Adipocyte (in vitro differentiated cells): ENCODE measurements around the gene SRGAP1.

Experiments
- DNase-seq: peaks from one replicate; pipeline ENCODE4 v3.0.0-alpha.2; 2015; ENCODE audit warnings: low read depth
- H3K27me3 ChIP-seq: replicated peaks from 2 replicates; pipeline ENCODE4 v1.7.0; 2013; ENCODE audit warnings: mild to moderate bottlenecking, low read length, moderate library complexity; ENCODE audit not compliant: control insufficient read depth, insufficient read depth
- H3K36me3 ChIP-seq: 2 replicates; pipeline ENCODE4 v1.7.0; 2013; ENCODE audit warnings: low read length, mild to moderate bottlenecking, moderate library complexity; ENCODE audit not compliant: control insufficient read depth, insufficient read depth, severe bottlenecking
- H3K4me1 ChIP-seq: 2 replicates; pipeline ENCODE4 v1.7.0; 2013; ENCODE audit warnings: mild to moderate bottlenecking, low read length, moderate library complexity; ENCODE audit not compliant: control insufficient read depth, insufficient read depth
- H3K4me3 ChIP-seq: 2 replicates; pipeline ENCODE4 v1.7.0; 2013; ENCODE audit warnings: mild to moderate bottlenecking, low read length, moderate library complexity
- H3K9ac ChIP-seq: 2 replicates; pipeline ENCODE4 v1.7.0; 2013; ENCODE audit warnings: mild to moderate bottlenecking, low read length, moderate library complexity
- H3K9me3 ChIP-seq: 2 replicates; pipeline ENCODE4 v1.7.0; 2013; ENCODE audit warnings: mild to moderate bottlenecking, low read length, moderate library complexity; ENCODE audit not compliant: control insufficient read depth

SRGAP1 gene

DNA sequence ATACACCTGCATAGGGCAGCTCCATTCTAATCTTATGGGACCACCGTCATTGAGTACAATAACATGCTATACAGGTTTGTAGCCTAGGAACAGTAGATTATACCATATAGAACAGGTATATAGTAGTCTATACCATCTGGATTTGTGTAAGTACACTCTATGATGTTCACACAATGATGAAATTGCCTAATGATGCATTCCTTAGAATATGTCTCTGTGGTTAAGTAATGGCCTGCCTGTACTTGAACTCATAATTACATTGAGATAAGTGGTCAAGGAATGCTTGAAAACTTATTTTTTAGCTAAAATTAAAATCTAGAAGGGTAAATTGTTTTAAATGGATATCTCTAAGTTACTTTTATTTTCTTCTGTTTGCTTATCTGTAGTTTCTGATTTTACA, 152.7 kb downstream of the SRGAP1 start:
- Histone ChIP-seq H3K27me3 (no peaks in the 10 kb centered on the region), H3K9ac (no peak overlapping the region)

DNA sequence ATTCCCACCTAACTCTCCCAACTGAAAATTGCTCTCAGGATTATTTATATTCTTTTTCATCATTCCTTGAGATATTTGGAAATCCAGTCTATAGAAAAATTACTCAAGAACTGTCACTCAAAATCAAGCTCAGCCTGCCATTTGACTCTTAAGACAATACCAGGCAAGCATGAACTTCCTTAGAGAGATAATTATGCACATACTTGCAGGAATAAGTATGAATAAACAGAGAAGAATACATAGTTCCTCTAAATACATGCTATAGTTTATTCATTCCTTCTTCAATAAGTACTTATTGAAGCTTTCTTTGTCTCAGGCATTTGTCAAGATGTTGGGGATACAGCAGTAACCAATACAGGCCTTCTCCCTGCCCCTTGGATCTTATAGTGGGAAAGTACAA, 154.1 kb downstream of the SRGAP1 start:
- no peak for DNase-seq
- H3K27me3 ChIP-seq, result no peaks in the 10 kb centered on the region
- peaks cover 10% of the 10 kb centered on the region for H3K36me3 ChIP-seq
- no peaks in the 10 kb centered on the region for H3K9me3 ChIP-seq
- H3K4me1 ChIP-seq, result peaks cover 24% of the 10 kb centered on the region
- H3K4me3 ChIP-seq, result no peak overlapping the region
- H3K9ac ChIP-seq, result no peak overlapping the region

More for the DNA sequence above, 152.7 kb downstream of the SRGAP1 start:
- peaks cover 36% of the 10 kb centered on the region for H3K4me1 ChIP-seq
- no peak overlapping the region for H3K4me3 ChIP-seq
- DNase-seq, result no peak
- peaks cover 9% of the 10 kb centered on the region for H3K36me3 ChIP-seq
- H3K9me3 ChIP-seq, result no peaks in the 10 kb centered on the region

DNA sequence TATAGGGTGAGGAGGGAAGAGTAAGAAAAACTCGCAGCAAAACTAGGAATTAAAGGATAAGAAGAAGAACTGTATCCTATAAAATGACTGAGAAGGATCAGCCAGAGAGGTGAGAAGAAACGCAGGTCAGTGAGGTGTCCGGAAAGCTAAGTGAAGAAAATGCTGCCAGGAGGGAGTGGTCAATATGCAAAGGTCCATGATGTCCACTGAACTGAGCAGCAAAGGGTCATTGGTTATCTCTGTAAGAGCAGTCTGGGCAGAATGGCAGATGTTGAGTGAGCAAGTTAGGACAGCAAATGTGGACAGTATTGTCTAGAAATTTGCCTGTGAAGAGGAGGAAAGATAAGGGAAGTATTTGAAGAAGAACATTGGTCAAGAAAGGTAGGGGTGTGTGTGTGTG, 155.4 kb downstream of the SRGAP1 start:
- H3K4me3 ChIP-seq, result no peak overlapping the region
- H3K27me3 ChIP-seq, result no peaks in the 10 kb centered on the region
- peaks cover 10% of the 10 kb centered on the region for H3K36me3 ChIP-seq
- H3K9me3 ChIP-seq, result no peaks in the 10 kb centered on the region
- no peak for DNase-seq
- no peak overlapping the region for H3K9ac ChIP-seq
- H3K4me1 ChIP-seq, result peaks cover 18% of the 10 kb centered on the region

DNA sequence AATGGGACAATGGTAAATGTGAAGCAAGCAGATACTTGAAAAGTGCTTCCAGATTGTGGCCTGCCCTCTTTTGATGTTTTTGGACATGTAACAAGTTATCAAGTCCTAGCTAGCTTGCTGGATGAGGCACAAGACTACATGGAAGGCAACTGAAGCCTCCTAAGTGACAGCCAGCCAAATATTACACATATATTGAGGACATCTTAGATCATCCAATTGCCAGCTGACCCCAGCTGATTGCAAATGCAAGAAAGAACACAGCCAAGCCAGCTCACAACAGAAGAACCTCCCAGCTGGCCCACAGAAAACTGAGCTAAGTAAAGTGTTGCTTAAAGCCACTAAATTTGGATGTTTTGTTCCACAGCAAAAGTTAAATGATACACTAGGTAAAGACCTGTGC, 156.9 kb downstream of the SRGAP1 start:
- Histone ChIP-seq H3K36me3 (peaks cover 10% of the 10 kb centered on the region), H3K9me3 (no peaks in the 10 kb centered on the region), H3K4me3 (no peak overlapping the region), H3K9ac (no peak overlapping the region), H3K4me1 (peaks cover 16% of the 10 kb centered on the region), H3K27me3 (no peaks in the 10 kb centered on the region)
- no peak for DNase-seq

DNA sequence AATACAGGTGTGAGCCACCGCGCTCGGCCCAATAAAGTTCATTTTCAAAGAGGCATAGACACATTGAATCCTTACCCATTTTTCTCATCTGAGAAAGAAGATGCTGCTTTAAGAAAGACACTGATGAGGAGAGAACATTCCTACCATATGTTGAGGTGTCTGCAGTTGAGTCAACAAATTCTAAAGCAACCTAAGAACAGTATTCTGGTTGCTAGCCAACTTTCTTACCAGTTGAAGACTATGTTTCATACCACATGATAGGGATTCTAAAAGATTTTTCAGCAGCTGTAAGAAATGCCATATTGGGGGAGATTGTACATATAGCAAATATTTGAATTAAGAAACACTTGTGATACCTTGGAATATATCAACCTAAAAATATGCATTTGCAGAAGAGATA, 160.1 kb downstream of the SRGAP1 start:
- Histone ChIP-seq H3K4me3 (no peak overlapping the region), H3K4me1 (peaks cover 28% of the 10 kb centered on the region), H3K9ac (no peak overlapping the region), H3K9me3 (no peaks in the 10 kb centered on the region), H3K36me3 (peaks cover 2% of the 10 kb centered on the region), H3K27me3 (no peaks in the 10 kb centered on the region)
- DNase-seq, result peak; percentile 45

DNA sequence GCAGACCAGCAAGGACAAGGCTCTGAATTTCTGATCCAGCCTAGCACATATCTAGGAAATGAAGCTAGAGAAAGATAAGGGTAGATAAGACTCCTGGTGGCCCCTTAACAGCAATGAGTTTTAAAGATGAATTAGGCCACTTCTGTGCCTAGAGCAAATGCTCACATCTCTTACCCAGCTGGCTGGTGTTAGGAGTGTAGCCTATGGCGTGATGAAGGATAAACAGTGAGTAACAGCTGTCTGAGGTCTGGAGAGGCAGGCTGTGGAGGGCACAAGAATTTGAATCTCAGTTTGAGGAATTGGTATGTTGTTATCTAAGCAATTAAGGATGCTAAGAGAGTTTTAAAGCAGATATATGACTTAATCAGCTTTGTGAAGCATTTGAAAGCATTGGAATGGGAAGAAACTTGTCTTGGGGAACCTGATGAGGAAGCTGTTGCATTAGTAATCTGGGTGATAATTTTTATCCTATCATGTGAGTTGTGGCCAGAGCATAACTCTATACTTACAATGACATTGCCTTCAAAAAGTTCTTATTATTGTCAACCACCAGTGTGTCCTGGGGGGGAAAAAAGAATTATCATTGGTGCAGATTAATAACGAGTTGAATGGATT, 161.8 kb downstream of the SRGAP1 start:
- peaks cover 2% of the 10 kb centered on the region for H3K36me3 ChIP-seq
- H3K4me1 ChIP-seq, result peaks cover 35% of the 10 kb centered on the region
- no peak for DNase-seq
- H3K27me3 ChIP-seq, result no peaks in the 10 kb centered on the region
- no peaks in the 10 kb centered on the region for H3K9me3 ChIP-seq
- no peak overlapping the region for H3K9ac ChIP-seq
- no peak overlapping the region for H3K4me3 ChIP-seq

DNA sequence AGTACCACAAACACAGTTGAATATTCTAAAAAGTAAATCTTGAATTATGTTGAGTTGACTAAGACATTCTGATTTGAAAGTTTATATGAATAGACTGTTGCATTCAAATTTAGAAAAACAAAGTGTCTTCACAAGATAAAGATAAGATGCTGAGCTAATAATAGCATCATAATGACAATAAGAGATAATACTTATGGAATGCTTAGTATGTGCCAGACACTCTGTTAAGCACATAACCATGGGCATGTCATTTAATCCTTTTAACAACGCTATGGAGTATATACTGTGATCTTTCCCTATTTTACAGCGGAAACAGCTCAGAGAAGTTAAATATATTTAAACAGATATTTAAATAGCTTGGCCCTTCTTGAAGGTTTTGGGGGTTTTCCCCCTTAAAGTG, 163.4 kb downstream of the SRGAP1 start:
- no peak for DNase-seq
- Histone ChIP-seq H3K4me1 (peaks cover 25% of the 10 kb centered on the region), H3K27me3 (no peaks in the 10 kb centered on the region), H3K9ac (no peak overlapping the region), H3K36me3 (no peaks in the 10 kb centered on the region), H3K9me3 (no peaks in the 10 kb centered on the region), H3K4me3 (no peak overlapping the region)

DNA sequence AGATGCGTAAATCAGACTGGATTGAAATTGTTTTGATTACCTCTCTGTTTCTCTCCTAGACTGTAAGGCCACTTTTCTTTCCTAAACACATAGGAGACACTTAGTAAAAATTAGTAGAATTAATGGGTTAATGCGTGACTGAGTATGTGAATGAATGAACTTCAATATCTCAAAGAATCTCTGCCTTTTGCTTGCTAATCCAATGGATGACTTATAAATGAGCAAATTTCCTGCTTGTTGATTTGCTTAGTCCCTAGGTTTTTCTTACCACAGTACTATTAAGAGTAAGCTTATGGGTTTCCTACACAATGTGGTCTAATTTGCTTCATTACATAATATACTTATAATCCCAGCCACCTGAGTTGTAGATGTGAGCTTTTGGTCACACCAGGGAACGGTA, 164.1 kb downstream of the SRGAP1 start:
- H3K27me3 ChIP-seq, result no peaks in the 10 kb centered on the region
- no peak overlapping the region for H3K4me3 ChIP-seq
- no peak for DNase-seq
- no peak overlapping the region for H3K9ac ChIP-seq
- no peaks in the 10 kb centered on the region for H3K36me3 ChIP-seq
- peaks cover 25% of the 10 kb centered on the region for H3K4me1 ChIP-seq
- H3K9me3 ChIP-seq, result no peaks in the 10 kb centered on the region

DNA sequence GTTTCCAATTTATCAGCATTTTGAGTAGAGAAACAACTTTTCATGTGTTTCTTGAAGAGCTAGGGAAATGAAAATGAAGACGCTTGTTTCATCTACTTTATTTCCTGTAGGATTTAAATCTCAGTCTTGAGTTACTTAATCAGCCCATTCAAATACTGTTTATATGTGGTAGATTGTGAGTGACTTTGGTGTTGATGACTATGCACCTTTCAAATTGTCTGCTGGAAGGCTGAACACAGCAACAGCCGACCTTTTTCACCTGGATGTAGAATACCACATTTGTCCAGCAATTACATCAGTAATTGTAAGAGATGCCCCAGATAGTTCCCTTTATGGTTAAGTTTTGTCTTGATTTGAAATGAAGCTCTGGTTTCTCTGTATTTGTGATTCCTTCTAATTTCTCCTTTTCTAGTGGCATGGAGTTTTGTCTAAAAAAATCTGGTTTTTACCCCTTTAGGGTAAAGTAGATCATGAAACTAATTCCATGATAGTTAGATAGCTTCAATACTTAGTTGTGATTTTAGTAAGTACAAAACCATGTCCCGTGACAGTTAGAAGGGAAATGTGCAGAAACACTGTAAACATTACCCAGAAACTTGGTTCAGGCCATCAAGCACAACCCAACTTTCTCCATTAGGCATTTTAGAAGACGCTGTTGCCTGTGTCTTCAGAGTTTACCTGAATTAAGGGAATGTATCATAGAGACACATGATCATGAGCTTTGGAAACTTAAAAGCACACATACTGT, 165.0 kb downstream of the SRGAP1 start:
- H3K9ac ChIP-seq, result no peak overlapping the region
- no peaks in the 10 kb centered on the region for H3K36me3 ChIP-seq
- DNase-seq, result no peak
- H3K9me3 ChIP-seq, result no peaks in the 10 kb centered on the region
- H3K4me1 ChIP-seq, result peaks cover 25% of the 10 kb centered on the region
- H3K27me3 ChIP-seq, result no peaks in the 10 kb centered on the region
- H3K4me3 ChIP-seq, result no peak overlapping the region

DNA sequence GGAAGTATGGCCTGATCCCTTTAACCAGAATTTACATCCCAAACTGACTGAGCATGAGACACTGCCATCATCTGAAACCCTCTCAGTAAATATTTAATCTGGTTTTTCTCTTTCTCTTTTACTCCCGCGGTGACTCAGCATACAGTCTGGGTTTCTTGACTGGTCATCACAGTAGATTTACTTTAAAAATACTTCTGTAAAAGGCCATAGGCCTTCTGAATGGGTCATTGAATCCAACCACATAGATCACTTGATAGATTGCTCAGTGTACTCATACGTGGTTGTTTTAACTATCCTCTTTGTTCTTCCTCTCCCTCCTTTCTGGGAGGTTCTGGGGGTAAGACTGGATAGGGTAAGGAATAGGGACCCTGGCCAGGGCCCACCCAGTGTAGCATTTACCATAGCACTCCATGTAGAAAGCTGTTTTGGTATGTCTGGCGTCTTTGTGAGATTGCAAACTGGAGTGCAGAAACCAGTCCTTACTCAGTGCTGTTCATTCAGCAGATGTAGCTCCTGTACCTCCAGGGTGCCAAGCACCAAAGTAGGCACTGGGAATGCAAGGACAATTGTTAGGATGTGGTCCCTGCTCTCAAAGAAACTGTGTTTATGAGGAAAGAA, 165.7 kb downstream of the SRGAP1 start:
- Histone ChIP-seq H3K36me3 (no peaks in the 10 kb centered on the region), H3K9ac (no peak overlapping the region), H3K9me3 (no peaks in the 10 kb centered on the region), H3K27me3 (no peaks in the 10 kb centered on the region), H3K4me3 (no peak overlapping the region), H3K4me1 (peaks cover 25% of the 10 kb centered on the region)
- peak; percentile 73 for DNase-seq

DNA sequence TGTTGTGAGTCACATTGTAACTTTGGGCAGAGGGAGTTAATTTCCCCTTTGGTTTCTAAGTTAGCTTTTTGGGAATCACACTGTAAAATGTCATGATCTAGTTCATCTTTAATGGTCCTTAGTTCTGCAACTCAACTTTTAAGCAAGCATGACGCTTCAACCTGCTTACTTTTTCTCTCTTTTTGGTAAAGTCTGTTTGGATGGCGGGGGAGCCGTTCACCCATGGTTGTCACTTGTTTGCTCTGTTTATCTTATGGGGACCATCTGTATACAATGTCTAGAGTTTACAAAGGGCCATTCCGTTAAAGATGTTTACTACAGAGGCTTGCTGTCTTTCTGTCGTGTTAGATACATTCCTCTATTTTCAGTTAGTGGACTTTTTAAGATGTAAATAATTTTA, 172.0 kb downstream of the SRGAP1 start:
- Histone ChIP-seq H3K4me1 (no peaks in the 10 kb centered on the region), H3K9ac (no peak overlapping the region), H3K27me3 (no peaks in the 10 kb centered on the region), H3K4me3 (no peak overlapping the region), H3K36me3 (peaks cover 5% of the 10 kb centered on the region), H3K9me3 (no peaks in the 10 kb centered on the region)
- DNase-seq, result no peak
